NCI-H82 treated with DMSO at 0.1 percent for 48 hours (cell line): ENCODE measurements around the gene CSF2.
A peak's percentile ranks its signal among the peaks of the same experiment; 100 is the strongest.

Source experiments
- DNase-seq: peaks from one replicate; lab custom pipeline; 2025; ENCODE audit not compliant: unreplicated experiment; lab: John Stamatoyannopoulos, UW

The CSF2 gene

GRCh38 chr5:132086277-132086794 is 12.7 kb downstream of the CSF2 start:
- DNase-seq, result no peak

- DNase-seq, result no peak
Observed at GRCh38 chr5:132087176-132087575, 13.6 kb downstream of the CSF2 start.

GRCh38 chr5:132087661-132088060 is 14.1 kb downstream of the CSF2 start:
- DNase-seq, result no peak

- no peak for DNase-seq
Observed at GRCh38 chr5:132089363-132089762, 15.8 kb downstream of the CSF2 start.

GRCh38 chr5:132090107-132090506 is 16.5 kb downstream of the CSF2 start:
- no peak for DNase-seq

GRCh38 chr5:132093271-132093670 is 19.7 kb downstream of the CSF2 start:
- DNase-seq, result peak; percentile 1

- DNase-seq, result no peak
Observed at GRCh38 chr5:132094393-132095076, 20.9 kb downstream of the CSF2 start.

- DNase-seq, result no peak
Observed at GRCh38 chr5:132095077-132095410, 21.5 kb downstream of the CSF2 start.

- DNase-seq, result no peak
Observed at GRCh38 chr5:132095424-132095972, 21.9 kb downstream of the CSF2 start.

- DNase-seq, result no peak
Observed at GRCh38 chr5:132096904-132097303, 23.3 kb downstream of the CSF2 start.

- DNase-seq, result no peak
Observed at GRCh38 chr5:132098151-132098594, 24.6 kb downstream of the CSF2 start.

- no peak for DNase-seq
Observed at GRCh38 chr5:132098621-132099020, 25.0 kb downstream of the CSF2 start.

- no peak for DNase-seq
Observed at GRCh38 chr5:132099076-132099748, 25.6 kb downstream of the CSF2 start.

- no peak for DNase-seq
Observed at GRCh38 chr5:132099905-132100304, 26.3 kb downstream of the CSF2 start.

GRCh38 chr5:132100672-132101261 is 27.2 kb downstream of the CSF2 start:
- no peak for DNase-seq

GRCh38 chr5:132101385-132101880 is 27.8 kb downstream of the CSF2 start:
- DNase-seq, result no peak

- no peak for DNase-seq
Observed at GRCh38 chr5:132102101-132102701, 28.6 kb downstream of the CSF2 start.

- no peak for DNase-seq
Observed at GRCh38 chr5:132102944-132103331, 29.3 kb downstream of the CSF2 start.

- no peak for DNase-seq
Observed at GRCh38 chr5:132103332-132103951, 29.9 kb downstream of the CSF2 start.

- DNase-seq, result no peak
Observed at GRCh38 chr5:132103969-132104391, 30.4 kb downstream of the CSF2 start.

- no peak for DNase-seq
Observed at GRCh38 chr5:132104556-132104955, 31.0 kb downstream of the CSF2 start.
